Renal cortical epithelial cell (primary cell): ENCODE measurements around the gene CLECL1. TPM values are rescaled to one million over a fixed set of nuclear protein-coding genes. Genes with fewer than 3 reads are reported as not detected.
A peak's percentile ranks its signal among the peaks of the same experiment; 100 is the strongest.
"Not testable (repeated sequence)": the region's sequence is repeated elsewhere in the genome, so short reads cannot be mapped to it uniquely, and the experiment has no call there.

Experiments used
- DNase-seq: peaks from one replicate; pipeline ENCODE4 v3.0.0-alpha.2; 2011; ENCODE audit warnings: low read depth
- total RNA-seq: library from RNA; depleted of rRNA; stranded (reverse); fragments of >200 nt; gene quantifications from 2 replicates; pipeline ENCODE4 v1.2.3, GENCODE V29; 2014

CLECL1 gene
- total RNA-seq, 1 donor from 2014 or later, result not detected

GRCh38 chr12:9721394-9722092 lies 11.4 kb downstream of the CLECL1 start:
- DNase-seq, result peak; percentile 94

GRCh38 chr12:9719790-9720189 lies 13.1 kb downstream of the CLECL1 start:
- DNase-seq, result no peak

DNA sequence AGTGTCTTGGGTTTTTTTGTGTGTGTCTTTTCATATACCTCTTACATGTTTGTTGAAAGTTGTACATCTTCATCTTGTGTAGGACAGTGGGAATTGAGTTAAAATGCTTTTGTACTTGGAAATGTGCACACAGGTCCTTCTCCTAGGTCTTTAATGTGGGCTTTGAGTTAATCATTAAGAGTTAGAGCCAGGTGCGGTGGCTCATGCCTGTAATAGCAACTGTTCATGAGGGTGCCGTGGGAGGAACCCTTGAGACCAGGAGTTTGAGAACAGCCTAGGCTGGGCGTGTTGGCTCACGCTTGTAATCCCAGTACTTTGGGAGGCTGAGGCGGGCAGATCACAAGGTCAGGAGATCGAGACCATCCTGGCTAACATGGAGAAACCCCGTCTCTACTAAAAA lies 13.9 kb downstream of the CLECL1 start:
- DNase-seq, result peak; percentile 80

DNA sequence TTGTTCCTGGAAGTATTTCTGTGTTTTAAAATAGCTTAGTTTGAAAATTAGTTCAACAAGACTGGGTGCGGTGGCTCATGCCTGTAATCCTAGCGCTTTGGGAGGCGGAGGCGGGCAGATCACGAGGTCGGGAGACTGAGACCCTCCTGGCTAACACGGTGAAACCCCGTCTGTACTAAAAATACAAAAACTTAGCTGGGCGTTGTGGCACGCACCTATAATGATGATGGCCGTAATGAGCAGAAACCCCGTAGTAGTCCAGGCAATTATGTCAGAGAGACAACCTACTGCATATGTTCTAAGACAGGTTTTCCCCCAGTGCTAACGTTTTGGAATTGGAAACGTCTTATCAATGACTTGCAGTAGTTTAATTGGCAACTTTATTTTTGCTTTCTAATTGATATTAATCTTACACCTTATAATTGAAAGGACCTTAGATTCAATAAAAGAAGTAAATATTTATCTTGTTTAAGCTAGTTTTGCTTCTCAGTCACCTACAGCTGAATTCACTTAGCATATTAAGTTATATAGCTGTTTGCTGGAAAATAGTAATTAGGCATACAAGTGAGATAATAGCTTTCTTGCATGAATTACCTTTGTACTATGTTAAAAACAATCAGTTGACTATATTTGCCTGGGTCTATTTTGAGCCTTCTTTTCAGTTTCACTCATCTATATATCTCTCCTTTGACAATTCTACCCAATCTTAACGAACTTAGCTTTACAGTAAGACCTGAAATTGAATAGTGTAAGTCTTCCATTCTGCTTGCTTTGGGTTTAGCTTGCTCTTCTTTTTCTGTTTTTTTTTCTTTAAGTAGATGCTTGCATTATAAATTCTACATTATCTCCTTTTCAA lies 15.6 kb downstream of the CLECL1 start:
- no peak for DNase-seq

DNA sequence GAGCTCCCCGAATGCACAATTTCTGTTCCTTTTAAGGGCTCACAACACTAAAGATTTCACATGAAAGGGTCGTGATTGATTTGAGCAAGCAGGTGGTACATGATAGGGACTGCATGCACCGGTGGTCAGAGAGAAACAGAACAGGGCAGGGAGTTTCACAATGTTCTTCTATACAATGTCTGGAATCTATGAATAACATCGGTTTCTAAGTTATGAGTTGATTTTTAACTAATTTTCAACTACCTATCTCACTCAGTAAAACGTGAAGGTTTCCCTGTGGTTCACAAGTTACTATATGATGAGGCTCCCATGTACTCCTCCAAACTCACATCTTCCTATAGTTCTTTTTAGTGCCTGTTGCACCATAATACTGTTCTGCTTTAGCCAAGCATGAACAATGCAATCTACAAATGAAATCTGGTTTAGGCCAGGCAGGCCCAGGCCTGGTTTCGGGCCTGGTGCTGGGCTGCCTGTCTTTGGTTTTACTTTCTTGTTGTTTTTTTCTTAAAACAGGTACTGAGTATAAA lies 19.8 kb downstream of the CLECL1 start:
- DNase-seq, result peak; percentile 4

GRCh38 chr12:9711664-9712063 lies 21.2 kb downstream of the CLECL1 start:
- peak; percentile 71 for DNase-seq

- DNase-seq, result no peak
Measured at GRCh38 chr12:9710584-9711375, 22.1 kb downstream of the CLECL1 start.

DNA sequence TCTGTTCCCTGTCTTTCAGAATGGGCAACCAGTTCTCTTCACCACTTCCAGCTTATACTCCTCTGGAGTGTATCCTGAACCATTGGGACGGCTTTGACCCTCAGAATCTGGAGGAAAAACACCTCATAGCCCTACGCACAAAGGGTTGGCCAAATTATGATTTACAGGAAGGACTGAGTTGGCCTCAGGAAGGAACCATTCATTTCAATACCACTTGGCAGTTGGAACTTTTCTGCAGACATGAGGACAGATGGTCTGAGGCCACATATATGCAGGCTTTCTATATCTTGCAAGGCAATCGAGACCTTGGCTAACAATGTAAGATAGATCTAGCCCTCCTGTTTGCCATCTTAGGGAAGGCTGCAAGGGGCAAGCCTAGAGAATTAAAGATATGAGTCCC lies 24.0 kb downstream of the CLECL1 start:
- DNase-seq, result no peak

DNA sequence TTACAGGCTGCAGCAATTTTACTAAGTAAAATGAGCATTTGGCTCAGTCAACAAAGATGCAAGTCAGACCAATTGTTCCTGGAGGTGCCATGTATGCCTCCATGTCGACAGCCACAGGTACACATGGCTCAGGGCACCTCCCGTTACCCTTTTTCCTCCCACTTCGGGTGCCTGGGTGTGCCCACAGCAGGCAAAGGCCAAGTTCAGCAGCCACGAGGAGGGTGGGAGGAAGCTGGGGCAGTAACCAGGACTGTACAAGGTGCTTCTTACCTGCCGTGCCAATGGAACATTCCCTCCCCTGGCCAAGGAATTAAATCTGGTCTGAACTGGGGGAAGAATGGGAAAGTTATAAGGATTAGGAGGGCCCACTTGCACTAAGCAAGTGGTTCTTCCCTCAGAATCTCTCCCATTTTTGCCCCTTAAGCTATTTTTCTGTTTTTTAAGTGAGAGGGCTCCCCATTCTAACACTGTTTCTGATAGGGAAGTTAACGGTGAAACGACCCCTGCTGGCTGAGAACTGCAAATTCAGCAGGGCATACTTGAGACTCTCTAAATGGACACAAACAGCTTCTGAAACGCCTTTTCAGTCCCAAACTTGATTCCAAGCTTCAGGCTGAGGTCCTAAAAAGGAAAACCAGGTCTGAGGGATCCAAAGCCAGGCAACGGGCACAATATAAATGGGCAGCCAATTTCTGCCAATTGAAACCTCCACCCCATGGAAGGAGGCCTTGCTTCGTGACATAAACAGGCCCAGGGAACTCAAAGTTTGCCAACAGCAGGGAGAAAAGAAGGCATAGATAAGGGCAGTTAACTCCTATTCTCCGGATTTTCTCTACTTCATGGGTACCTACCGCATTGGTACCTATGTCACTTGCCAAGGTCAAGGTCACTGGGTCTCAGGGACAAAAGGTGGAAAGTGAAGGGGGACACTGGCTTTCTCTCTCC lies 24.8 kb downstream of the CLECL1 start:
- DNase-seq, result peak; percentile 51

DNA sequence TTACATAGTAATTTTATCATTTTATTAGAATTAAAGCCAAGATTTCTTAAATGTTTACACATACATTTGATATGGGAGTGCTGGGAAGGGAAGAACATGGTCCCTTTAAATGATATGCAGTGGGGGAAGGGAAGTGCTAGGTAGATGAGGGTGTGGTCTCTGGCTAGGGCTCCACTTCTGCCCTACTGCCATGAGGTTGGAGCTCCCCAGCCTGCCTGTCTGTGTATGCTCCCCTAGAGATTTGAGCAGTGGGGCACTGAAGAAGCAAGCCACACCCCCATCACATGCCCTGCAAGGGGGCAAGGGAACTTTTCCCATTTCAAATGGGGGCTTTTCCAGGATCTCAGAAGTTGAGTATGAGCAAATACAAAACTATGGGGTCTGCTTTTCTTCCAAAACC lies 25.5 kb downstream of the CLECL1 start:
- DNase-seq, result no peak

- no peak for DNase-seq
Measured at GRCh38 chr12:9706086-9706685, 26.7 kb downstream of the CLECL1 start.

- DNase-seq, result not testable (repeated sequence)
Measured at GRCh38 chr12:9704561-9704960, 28.3 kb downstream of the CLECL1 start.

- no peak for DNase-seq
Measured at GRCh38 chr12:9702255-9702654, 30.6 kb downstream of the CLECL1 start.

- no peak for DNase-seq
Measured at GRCh38 chr12:9701380-9702154, 31.3 kb downstream of the CLECL1 start.

DNA sequence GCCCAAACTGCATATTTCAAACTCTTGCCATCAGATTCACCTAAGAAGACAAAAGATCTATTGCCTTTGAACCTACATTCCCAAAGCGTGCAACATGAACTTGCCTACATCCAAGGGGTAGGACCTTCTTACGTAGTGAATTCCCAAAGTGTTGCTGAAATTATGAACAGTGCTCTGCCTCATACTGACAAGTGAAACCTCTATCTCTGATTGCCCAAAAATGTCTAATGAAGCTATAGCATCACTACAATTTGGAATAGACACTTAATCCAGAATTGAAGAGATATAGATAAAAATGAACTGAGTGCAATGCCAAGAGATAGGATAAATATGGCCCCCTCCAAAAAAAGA lies 32.3 kb downstream of the CLECL1 start:
- no peak for DNase-seq

DNA sequence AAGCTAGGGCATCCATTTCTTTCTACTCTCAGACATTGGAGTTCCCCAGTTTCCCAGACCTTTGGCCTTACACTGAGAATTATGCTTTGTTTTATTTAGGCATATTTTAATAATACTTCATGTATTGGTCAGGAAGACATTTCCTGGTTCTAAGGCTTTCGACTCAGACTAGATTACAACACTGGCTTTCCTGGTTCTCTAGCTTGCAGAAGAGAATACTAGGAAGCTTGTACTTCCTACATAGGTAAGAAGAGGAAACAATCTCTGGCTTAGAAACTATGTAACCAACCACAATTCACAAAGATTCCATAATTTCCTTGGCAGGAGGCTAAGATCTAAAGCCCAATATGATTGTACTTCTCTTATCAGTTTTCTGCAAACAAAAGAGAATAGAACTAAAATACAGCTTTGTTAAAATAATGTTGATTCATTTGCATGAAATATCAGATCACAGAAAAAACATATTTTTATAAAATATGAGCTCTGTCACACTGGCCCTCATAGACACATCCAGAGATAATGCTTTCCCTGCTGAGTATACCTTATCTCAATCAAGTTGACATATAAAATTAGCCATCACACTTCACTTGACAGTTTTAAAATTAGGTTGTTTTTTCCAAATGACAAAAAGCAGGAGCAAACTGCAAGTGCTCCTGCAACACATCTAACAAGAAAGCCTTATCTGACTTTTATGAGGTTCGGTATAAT lies 32.8 kb downstream of the CLECL1 start:
- DNase-seq, result peak; percentile 15

DNA sequence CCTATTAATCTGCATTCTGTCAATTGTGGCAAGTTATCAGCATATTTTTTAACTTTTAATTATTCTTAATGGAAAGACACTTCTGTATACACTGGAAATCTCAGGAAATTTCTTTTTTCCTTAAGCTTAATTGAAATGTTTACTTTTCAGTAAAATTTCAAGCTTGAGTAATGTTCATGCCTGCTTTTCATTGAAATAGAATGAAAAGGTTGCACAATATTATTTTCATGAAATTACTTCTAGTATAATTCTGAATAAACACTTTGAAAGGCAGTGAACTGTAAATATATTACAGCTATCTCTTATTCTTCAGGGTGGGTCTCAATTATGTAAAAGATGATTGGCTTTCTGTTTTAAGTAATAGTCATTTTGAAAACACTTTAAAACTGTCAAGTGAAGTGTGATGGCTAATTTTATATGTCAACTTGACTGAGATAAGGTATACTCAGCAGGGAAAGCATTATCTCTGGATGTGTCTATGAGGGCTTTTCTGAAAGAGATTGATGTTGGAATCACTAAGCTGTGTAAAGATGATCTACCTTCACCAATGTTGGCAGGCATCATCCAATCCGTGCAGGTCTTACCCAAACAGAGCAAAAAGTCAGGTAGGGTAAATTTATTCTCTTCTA lies 33.5 kb downstream of the CLECL1 start:
- no peak for DNase-seq

DNA sequence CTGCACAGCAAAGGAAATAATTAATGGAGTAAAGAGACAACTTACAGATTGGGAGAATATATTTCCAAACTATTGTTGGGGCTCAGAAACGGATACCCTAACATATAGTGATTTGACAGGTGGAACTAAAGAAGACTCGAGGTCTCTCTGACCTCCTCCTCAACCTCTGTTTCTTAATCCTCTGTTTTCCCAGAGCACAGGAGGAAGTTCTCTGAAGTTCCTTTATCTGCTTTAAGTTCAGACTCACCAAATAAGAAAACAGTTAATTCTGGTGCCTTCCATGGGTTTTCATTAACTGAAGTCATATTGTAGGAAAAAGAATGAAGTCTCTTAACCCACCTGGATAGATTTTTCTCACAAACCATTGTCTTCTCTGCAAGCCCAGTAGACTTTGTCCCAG lies 34.2 kb downstream of the CLECL1 start:
- DNase-seq, result no peak

DNA sequence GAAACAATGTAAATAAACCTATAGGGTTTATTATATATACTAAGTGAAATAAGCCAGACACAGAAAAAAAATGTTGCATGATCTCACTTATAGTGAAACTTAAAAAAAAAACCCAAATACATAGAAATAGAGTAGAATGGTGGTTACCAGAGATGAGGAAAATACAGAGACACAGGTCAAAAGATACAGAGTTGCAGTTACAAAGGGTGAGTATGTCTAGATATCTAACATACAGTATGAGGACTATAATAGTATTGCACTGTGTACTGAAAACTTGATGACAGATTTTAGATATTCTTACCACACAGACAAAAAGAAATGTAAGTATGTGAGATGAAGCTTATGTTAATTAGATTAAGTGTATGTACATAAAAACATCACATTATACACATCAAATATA lies 35.3 kb downstream of the CLECL1 start:
- DNase-seq, result no peak
